ENCODE data around the gene PLK5.
A peak's percentile ranks its signal among the peaks of the same experiment; 100 is the strongest.

PLK5 gene

DNA sequence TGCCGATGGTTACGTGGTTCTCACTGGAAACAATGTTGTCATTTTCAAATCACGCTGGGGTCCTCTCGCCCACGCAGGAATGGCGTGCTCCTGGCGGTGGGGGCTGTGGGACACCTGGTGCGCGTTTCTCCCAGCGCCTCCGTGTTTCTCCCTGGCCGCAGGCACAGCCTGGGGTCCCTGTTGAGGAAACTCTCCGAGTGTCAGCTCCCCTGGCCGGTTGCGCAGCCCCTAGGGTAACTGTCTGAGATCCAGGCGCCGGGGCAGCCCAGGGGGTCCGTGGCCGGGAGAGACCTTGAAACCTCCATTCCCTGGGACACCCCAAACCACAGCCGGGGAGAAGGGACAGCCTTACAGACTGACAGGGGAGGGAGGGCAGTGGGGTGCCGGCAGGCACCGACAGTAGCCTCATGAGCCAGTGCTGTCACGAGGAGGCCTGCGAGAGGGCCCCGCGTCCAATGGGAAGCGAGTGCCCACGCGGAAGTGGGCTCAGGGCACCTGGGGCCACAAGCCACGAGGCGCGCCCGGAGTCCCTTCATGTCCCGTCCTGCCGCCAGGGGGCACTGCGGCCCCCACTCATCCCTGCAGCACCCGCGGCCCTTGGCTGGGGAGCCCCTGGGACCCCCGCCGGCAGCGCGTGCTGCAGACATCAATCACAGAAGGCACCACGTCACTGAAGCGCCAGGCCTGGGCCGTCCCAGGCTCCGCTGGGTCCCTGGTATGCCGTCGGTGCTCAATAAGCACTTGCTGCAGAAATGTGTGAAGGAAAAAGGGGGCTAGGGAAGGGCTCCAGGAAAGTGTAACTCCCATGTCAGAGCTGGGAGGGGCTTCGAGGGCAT, 20.6 kb upstream of the PLK5 start:
- Histone ChIP-seq H3K9ac (ENCODE audit: low read depth, low read length) (no peak overlapping the region), H3K36me3 (ENCODE audit: insufficient read depth, low read length) (no peaks in the 10 kb centered on the region), H3K4me3 (ENCODE audit: low read length) (peak overlapping the region; percentile 41; the same call in 1 of the 2 replicates), H3K27me3 (ENCODE audit: insufficient read depth, low read length) (peaks cover 24% of the 10 kb centered on the region), H3K9me3 (ENCODE audit: insufficient read depth, low read depth, low read length) (peaks cover 4% of the 10 kb centered on the region; the same call in 1 of the 2 replicates), H3K4me1 (ENCODE audit: insufficient read depth, low read length) (no peaks in the 10 kb centered on the region), H3K27ac (ENCODE audit: low read depth, low read length) (no peak overlapping the region)
- WGBS, result 20% methylated on average over 49 of the region's 49 CpGs

DNA sequence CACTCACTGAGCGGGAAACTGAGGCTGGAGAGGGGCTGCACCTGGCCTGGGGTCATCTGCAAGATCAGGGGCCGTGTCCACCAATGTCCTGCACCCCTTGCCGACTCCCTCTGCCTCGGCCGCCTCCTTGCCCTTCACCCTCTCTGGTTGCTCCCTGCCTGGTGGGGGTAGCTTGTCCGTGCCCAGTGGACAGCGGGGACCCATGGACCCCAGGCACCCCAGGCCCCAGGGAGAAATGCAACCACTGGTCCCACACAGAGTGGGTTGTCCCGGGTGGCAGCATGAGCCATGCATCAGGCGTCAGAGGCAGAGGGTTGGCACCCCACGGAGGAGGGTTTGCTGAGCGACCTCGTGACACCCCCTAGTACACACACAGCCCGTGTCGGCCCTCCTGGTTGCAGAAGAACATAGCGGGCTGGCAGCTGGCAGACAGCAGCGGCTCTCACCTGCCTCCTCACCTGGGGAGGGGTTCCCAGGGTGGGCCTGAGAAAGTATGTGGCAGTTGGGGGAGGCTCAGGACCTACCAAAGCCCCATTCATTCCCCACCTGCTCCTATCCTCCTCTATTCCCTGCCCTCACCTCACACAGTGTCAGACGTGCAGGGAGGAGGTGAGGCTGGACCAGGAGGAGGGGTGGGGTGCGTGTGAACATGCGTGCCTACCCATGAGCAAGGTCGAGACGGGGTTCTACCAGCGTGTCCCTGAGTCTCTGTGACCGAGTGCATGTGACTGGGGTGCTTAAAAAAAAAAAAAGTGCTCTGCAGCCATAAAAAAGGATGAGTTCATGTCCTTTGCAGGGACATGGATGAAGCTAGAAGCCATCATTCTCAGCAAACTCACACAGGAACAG, 19.7 kb upstream of the PLK5 start:
- H3K4me3 ChIP-seq (ENCODE audit: low read length), result peak overlapping the region; percentile 41; the same call in 1 of the 2 replicates
- H3K36me3 ChIP-seq (ENCODE audit: insufficient read depth, low read length), result no peaks in the 10 kb centered on the region
- H3K9me3 ChIP-seq (ENCODE audit: insufficient read depth, low read depth, low read length), result peaks cover 4% of the 10 kb centered on the region; the same call in 1 of the 2 replicates
- H3K4me1 ChIP-seq (ENCODE audit: insufficient read depth, low read length), result no peaks in the 10 kb centered on the region
- peaks cover 24% of the 10 kb centered on the region for H3K27me3 ChIP-seq (ENCODE audit: insufficient read depth, low read length)
- no peak overlapping the region for H3K9ac ChIP-seq (ENCODE audit: low read depth, low read length)
- 62% methylated on average over 21 of the region's 23 CpGs for WGBS
- no peak overlapping the region for H3K27ac ChIP-seq (ENCODE audit: low read depth, low read length)

DNA sequence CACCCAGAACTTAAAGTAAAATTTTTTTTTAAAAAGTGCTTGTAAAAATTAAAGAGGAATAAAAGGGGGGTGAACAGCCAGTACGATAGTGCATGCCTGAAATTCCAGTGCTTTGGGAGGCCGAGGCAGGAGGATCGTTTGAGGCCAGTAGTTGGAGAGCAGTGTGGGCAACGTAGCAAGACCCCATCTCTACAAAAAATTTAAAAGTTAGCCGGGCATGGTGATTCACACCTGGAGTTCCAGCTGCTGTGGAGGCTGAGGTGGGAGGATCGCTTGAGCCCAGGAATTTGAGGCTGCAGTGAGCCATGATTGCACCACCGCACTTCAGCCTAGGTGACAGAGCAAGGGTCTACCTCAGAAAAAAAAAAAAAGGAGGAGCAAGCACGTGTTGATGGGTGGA, 18.9 kb upstream of the PLK5 start:
- no peaks in the 10 kb centered on the region for H3K36me3 ChIP-seq (ENCODE audit: insufficient read depth, low read length)
- peaks cover 28% of the 10 kb centered on the region for H3K27me3 ChIP-seq (ENCODE audit: insufficient read depth, low read length)
- no peak overlapping the region for H3K4me3 ChIP-seq (ENCODE audit: low read length)
- H3K9ac ChIP-seq (ENCODE audit: low read depth, low read length), result no peak overlapping the region
- no peak overlapping the region for H3K27ac ChIP-seq (ENCODE audit: low read depth, low read length)
- 80% methylated on average over 8 of the region's 8 CpGs for WGBS
- no peaks in the 10 kb centered on the region for H3K4me1 ChIP-seq (ENCODE audit: insufficient read depth, low read length)
- peaks cover 2% of the 10 kb centered on the region; the same call in 1 of the 2 replicates for H3K9me3 ChIP-seq (ENCODE audit: insufficient read depth, low read depth, low read length)

DNA sequence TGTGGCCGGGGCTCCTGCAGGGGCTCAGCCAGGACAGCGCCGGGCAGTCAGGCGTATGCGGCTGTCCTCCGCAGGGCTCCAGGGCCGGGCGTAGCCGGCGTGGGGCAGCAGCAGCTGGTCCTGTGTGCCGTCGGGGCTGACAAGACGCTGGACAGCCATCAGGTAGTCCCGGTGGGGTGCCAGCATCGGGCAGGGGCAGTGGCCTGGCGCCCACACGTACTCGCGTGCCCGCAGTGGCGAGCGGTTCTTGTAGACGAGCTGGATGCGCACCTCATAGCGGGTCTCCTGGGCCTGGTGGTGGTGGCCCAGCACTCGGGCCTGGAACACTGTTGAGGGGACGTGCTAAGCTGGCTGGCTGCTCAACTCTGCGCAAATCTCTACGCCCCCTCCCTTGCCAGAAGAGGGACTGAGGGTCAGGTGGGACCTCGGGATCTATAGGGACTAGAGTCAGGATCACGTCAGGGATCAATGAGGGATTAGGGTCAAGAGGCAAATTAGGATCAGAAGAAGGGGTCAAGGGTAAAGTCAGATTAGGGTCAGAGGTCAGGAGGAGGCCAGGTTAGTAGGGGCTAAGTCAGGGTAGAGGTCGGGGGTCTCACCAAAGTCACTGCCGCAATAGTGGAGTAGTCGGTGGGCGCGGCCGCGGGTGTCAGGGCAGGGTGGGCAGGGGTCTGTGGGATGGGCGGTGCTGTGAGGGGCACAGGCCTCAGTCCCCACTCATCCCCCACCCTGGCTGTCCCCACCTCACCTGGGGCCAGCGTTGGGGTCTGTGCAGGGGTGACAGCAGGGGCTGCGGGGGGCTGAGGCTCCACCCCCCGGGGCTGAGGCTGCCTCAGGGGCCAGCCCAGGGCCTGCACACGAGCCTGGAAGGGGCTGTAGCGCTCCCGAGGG, 17.6 kb upstream of the PLK5 start:
- Histone ChIP-seq H3K9ac (ENCODE audit: low read depth, low read length) (no peak overlapping the region), H3K4me1 (ENCODE audit: insufficient read depth, low read length) (no peaks in the 10 kb centered on the region), H3K9me3 (ENCODE audit: insufficient read depth, low read depth, low read length) (no peaks in the 10 kb centered on the region), H3K27me3 (ENCODE audit: insufficient read depth, low read length) (peaks cover 37% of the 10 kb centered on the region), H3K27ac (ENCODE audit: low read depth, low read length) (no peak overlapping the region), H3K36me3 (ENCODE audit: insufficient read depth, low read length) (no peaks in the 10 kb centered on the region), H3K4me3 (ENCODE audit: low read length) (no peak overlapping the region)
- 87% methylated on average over 45 of the region's 45 CpGs for WGBS

DNA sequence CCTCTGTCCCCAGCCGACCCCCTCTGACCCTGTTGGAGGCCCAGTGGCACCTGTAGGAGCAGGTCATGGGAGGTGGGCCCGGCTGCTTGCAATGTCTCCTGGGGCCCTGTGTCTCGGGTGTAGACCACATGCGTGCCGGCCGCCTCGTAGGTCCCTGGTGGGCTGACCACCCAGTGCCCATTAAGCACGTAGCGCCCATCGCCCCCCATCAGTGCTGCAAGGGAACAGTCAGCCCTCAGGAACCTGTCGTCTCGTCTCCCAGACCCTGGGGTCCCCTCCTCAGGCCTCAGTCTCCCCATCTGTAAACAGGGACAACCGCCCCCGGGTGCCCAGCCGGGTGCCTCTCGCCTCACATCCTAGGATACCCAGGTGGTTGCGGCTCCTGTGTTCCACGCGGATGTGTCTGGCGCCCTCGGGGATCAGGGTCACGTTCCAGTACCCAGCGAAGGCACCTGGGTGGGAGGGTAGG, 16.7 kb upstream of the PLK5 start:
- H3K9me3 ChIP-seq (ENCODE audit: insufficient read depth, low read depth, low read length), result no peaks in the 10 kb centered on the region
- no peaks in the 10 kb centered on the region for H3K4me1 ChIP-seq (ENCODE audit: insufficient read depth, low read length)
- no peak overlapping the region for H3K9ac ChIP-seq (ENCODE audit: low read depth, low read length)
- peaks cover 45% of the 10 kb centered on the region for H3K27me3 ChIP-seq (ENCODE audit: insufficient read depth, low read length)
- H3K36me3 ChIP-seq (ENCODE audit: insufficient read depth, low read length), result no peaks in the 10 kb centered on the region
- 73% methylated on average over 23 of the region's 23 CpGs for WGBS
- H3K4me3 ChIP-seq (ENCODE audit: low read length), result peak overlapping the region; percentile 63; the same call in 1 of the 2 replicates
- H3K27ac ChIP-seq (ENCODE audit: low read depth, low read length), result no peak overlapping the region

DNA sequence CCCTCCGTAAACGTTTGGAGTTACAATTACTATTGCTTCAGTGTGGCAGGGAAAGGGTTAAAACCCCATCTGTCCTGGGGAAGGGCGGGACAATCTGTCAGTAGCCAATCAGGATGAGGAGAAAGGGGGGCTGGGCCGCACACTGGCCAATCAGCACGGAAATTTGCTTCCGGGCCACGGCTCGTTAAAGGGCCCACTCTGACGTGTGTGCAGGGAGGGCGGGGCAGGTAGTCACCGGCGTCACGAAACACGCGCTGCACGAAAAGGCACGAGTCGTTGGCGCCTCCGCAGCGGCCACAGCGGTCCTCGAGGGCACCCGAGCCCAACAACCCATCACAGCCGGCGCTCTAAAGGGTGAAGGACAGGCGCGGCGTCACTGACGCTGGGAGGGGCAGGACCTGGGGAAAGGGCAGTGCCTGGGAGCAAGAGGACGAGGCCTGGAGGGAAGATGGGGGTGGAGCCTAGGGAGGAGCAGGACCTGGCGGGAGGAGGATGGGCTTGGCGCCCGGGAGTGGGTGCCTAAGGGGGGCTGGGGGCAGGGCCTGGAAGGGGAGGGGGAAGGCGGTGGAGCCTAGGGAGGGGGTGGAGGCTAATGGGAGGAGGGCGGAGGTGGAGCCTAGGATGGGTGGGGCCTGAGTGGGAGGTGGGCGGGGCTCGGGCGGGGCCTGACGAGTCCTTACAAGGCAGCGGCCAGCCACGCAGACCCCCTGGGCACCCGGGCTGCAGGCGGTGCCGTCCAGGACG, 15.9 kb upstream of the PLK5 start:
- WGBS, result 1% methylated on average over 46 of the region's 46 CpGs

DNA sequence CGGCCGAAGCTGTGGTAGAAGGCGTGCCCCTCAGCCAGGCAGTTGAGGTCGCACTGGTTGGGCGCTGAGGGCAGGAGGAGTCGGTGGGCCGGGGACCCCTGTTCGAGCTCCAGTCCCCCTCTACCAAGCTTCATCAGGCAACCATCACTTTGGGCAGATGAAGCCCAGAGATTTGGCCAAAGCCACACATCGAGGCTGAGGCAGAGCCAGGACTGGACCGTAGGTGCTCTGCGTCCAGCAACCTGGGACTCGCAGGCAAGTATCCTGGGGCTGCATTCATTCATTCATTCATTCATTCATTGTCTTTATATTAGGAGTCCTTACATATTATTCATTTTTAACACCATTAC, 15.4 kb upstream of the PLK5 start:
- Histone ChIP-seq H3K27me3 (ENCODE audit: insufficient read depth, low read length) (peaks cover 42% of the 10 kb centered on the region), H3K4me3 (ENCODE audit: low read length) (peak overlapping the region; percentile 43), H3K9me3 (ENCODE audit: insufficient read depth, low read depth, low read length) (no peaks in the 10 kb centered on the region), H3K9ac (ENCODE audit: low read depth, low read length) (no peak overlapping the region), H3K4me1 (ENCODE audit: insufficient read depth, low read length) (no peaks in the 10 kb centered on the region), H3K36me3 (ENCODE audit: insufficient read depth, low read length) (no peaks in the 10 kb centered on the region), H3K27ac (ENCODE audit: low read depth, low read length) (no peak overlapping the region)
- WGBS, result 30% methylated on average over 12 of the region's 12 CpGs

More for the DNA sequence above, 15.9 kb upstream of the PLK5 start:
- Histone ChIP-seq H3K9ac (ENCODE audit: low read depth, low read length) (peak overlapping the region; percentile 51), H3K9me3 (ENCODE audit: insufficient read depth, low read depth, low read length) (no peaks in the 10 kb centered on the region), H3K27ac (ENCODE audit: low read depth, low read length) (peak overlapping the region; percentile 77), H3K36me3 (ENCODE audit: insufficient read depth, low read length) (no peaks in the 10 kb centered on the region), H3K4me1 (ENCODE audit: insufficient read depth, low read length) (no peaks in the 10 kb centered on the region), H3K4me3 (ENCODE audit: low read length) (peak overlapping the region; percentile 63), H3K27me3 (ENCODE audit: insufficient read depth, low read length) (peaks cover 44% of the 10 kb centered on the region)

DNA sequence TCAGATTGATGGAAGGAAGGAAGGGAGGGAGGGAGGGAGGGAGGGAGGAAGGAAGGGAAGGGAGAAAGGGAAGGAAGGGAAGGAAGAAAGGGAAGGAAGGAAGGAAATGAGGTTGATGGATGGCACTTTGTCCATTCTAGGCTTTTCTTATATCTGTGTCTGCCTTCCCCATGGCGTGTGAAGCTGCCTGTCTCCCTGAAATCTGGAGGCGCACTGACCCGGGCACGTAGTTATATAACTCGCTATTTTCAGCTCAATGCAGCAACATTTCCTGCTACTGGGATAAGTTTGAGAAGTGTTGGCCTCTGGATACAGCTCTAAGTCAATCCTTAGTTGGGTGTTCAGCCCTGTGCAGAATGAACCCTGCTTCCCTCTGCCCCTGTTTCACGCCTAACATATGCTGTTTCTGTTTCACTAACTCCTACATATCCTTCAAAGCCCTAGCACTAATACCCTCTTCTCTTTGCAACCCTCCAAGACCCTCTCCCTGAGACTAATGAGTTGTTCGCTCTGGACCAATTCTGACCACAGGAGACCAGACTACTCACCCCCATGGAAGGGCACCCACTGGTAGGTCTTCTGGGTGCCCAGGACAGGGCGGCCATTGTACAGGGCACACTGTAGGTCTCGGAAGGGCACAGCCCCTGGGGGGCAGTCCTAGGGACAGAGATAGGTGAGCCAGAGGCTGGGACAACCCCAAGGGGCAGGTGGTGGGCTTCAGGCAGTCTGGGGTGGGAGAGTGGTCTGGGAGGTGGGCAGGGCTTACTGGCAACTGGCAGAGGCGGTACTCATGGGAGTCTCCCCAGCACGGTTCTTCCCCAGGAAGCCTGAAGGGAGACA, 14.1 kb upstream of the PLK5 start:
- Histone ChIP-seq H3K4me1 (ENCODE audit: insufficient read depth, low read length) (no peaks in the 10 kb centered on the region), H3K9me3 (ENCODE audit: insufficient read depth, low read depth, low read length) (no peaks in the 10 kb centered on the region), H3K27ac (ENCODE audit: low read depth, low read length) (no peak overlapping the region), H3K27me3 (ENCODE audit: insufficient read depth, low read length) (peaks cover 43% of the 10 kb centered on the region), H3K4me3 (ENCODE audit: low read length) (no peak overlapping the region), H3K36me3 (ENCODE audit: insufficient read depth, low read length) (no peaks in the 10 kb centered on the region), H3K9ac (ENCODE audit: low read depth, low read length) (no peak overlapping the region; the same call in 1 of the 2 replicates)
- WGBS, result 69% methylated on average over 11 of the region's 11 CpGs

DNA sequence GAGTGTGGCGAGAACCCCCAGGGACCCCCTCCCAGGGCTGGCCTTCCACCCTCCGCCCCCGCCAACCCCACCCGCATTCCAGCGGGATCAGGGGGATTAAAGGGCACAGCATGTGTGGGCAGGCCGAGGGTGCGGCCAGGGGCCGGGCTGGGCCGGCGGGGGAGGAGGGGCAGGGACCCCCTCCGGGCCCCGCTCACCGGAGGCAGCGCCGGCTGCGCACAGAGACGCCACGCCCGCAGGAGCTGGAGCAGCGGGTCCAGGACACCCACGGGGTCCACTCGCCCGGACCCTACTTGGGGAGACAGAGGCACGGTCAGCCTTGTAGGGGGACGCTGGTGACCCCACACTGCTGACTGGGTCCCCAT, 13.5 kb upstream of the PLK5 start:
- Histone ChIP-seq H3K4me3 (ENCODE audit: low read length) (no peak overlapping the region), H3K27me3 (ENCODE audit: insufficient read depth, low read length) (peaks cover 48% of the 10 kb centered on the region)

More for the DNA sequence above, 13.5 kb upstream of the PLK5 start:
- Histone ChIP-seq H3K27ac (ENCODE audit: low read depth, low read length) (no peak overlapping the region), H3K4me1 (ENCODE audit: insufficient read depth, low read length) (no peaks in the 10 kb centered on the region), H3K9me3 (ENCODE audit: insufficient read depth, low read depth, low read length) (no peaks in the 10 kb centered on the region), H3K36me3 (ENCODE audit: insufficient read depth, low read length) (no peaks in the 10 kb centered on the region), H3K9ac (ENCODE audit: low read depth, low read length) (no peak overlapping the region)
- 23% methylated on average over 25 of the region's 25 CpGs for WGBS
